GM18858 (cell line): ENCODE results near the gene C5orf15.
"Not testable (repeated sequence)": the region's sequence is repeated elsewhere in the genome, so short reads cannot be mapped to it uniquely, and the experiment has no call there.

Experiments used
- ATAC-seq: cut with Tn5 transposase; IDR thresholded peaks from one replicate; pipeline ENCODE4 v1.9.1; 2021; ENCODE audit not compliant: unreplicated experiment

Gene C5orf15

GRCh38 chr5:133994297-133994989 is 26.0 kb upstream of the C5orf15 start:
- no peak for ATAC-seq

GRCh38 chr5:133993185-133993936 is 24.9 kb upstream of the C5orf15 start:
- ATAC-seq, result no peak

- ATAC-seq, result no peak
These were observed 24.2 kb upstream of the C5orf15 start for GRCh38 chr5:133992429-133993155.

- no peak for ATAC-seq
These were observed 22.9 kb upstream of the C5orf15 start for GRCh38 chr5:133991171-133991910.

- ATAC-seq, result no peak
These were observed 22.0 kb upstream of the C5orf15 start for GRCh38 chr5:133990396-133990795.

- no peak for ATAC-seq
These were observed 17.2 kb upstream of the C5orf15 start for GRCh38 chr5:133985540-133986180.

- ATAC-seq, result no peak
These were observed 15.2 kb upstream of the C5orf15 start for GRCh38 chr5:133983674-133984073.

- ATAC-seq, result no peak
These were observed 13.3 kb upstream of the C5orf15 start for GRCh38 chr5:133981714-133982113.

GRCh38 chr5:133980652-133981051 is 12.2 kb upstream of the C5orf15 start:
- ATAC-seq, result no peak

- no peak for ATAC-seq
These were observed 10.5 kb upstream of the C5orf15 start for GRCh38 chr5:133978943-133979342.

GRCh38 chr5:133977858-133978257 is 9.4 kb upstream of the C5orf15 start:
- no peak for ATAC-seq

- ATAC-seq, result no peak
These were observed 8.8 kb upstream of the C5orf15 start for GRCh38 chr5:133977161-133977787.

- not testable (repeated sequence) for ATAC-seq
These were observed 7.1 kb upstream of the C5orf15 start for GRCh38 chr5:133975546-133975945.

GRCh38 chr5:133974142-133974541 is 5.7 kb upstream of the C5orf15 start:
- ATAC-seq, result no peak

GRCh38 chr5:133970325-133970909 is 2.0 kb upstream of the C5orf15 start:
- ATAC-seq, result no peak

- ATAC-seq, result no peak
These were observed 1.4 kb upstream of the C5orf15 start for GRCh38 chr5:133969654-133970324.

- ATAC-seq, result no peak
These were observed 674 bp downstream of the C5orf15 start for GRCh38 chr5:133967698-133968203.

GRCh38 chr5:133967124-133967523 is 1.3 kb downstream of the C5orf15 start:
- no peak for ATAC-seq

- no peak for ATAC-seq
These were observed 2.3 kb downstream of the C5orf15 start for GRCh38 chr5:133966090-133966489.
